Measurements from ENCODE around the gene BICRAL.

DNA sequence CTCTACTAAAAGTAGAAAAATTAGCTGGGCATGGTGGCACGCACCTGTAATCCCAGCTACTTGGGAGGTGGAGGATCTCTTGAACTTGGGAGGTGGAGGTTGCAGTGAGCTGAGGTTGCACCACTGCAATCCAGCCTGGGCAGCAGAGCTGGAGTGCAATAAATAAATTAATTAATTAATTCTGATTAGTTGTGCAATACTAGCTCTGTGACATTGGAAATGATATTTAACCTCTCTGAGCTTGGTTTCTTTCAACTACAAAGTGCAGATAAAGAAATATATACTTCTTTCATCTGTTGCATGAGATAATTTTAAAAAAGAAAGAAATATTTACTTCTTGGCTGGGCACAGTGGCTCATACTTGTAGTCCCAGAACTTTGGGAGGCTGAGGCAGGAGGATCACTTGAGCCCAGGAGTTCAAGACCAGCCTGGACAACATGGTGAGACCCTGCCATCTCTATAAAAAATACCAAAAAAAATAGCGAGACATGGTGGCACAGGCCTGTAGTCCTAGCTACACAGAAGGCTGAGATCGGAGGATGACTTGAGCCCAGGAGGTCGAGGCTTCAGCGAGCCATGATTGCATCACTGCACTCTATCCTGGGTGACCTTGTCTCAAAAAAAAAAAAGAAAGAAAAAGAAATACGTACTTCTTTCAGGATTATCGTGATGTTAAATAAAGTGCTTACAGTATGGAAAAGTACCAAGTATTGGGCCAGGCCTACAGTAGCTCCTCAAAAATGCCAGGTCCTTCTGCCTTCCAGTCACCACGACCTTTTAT is 20.4 kb upstream of the BICRAL start:
- TF ChIP-seq TAF1 (IDR thresholded peaks at IDR 0.05; ENCODE audit: borderline replicate concordance, low read depth, low read length) (no peak), POLR2A (IDR thresholded peaks at IDR 0.05; ENCODE audit: low read depth, low read length) (no peak)
